ENCODE results near the gene FAM120AOS.

FAM120AOS gene

GRCh38 chr9:93491593-93492232 lies 38.3 kb upstream of the FAM120AOS start:
- DNase-seq (ENCODE audit: low read depth, low spot score) = no peak
- no peak overlapping the region for H3K4me3 ChIP-seq (ENCODE audit: low read depth, low read length)
- TF ChIP-seq, protein P1, sequence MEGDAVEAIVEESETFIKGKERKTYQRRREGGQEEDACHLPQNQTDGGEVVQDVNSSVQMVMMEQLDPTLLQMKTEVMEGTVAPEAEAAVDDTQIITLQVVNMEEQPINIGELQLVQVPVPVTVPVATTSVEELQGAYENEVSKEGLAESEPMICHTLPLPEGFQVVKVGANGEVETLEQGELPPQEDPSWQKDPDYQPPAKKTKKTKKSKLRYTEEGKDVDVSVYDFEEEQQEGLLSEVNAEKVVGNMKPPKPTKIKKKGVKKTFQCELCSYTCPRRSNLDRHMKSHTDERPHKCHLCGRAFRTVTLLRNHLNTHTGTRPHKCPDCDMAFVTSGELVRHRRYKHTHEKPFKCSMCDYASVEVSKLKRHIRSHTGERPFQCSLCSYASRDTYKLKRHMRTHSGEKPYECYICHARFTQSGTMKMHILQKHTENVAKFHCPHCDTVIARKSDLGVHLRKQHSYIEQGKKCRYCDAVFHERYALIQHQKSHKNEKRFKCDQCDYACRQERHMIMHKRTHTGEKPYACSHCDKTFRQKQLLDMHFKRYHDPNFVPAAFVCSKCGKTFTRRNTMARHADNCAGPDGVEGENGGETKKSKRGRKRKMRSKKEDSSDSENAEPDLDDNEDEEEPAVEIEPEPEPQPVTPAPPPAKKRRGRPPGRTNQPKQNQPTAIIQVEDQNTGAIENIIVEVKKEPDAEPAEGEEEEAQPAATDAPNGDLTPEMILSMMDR (IDR thresholded peaks at IDR 0.05; ENCODE audit: low read depth, low read length) = no peak
- in situ Hi-C loops (cut with HindIII; ENCODE audit: low sequenced_read_pairs) = no loop called here

GRCh38 chr9:93488244-93488643 lies 34.9 kb upstream of the FAM120AOS start:
- no peak for DNase-seq (ENCODE audit: low read depth, low spot score)
- in situ Hi-C loops (cut with HindIII; ENCODE audit: low sequenced_read_pairs) = no loop called here

GRCh38 chr9:93486268-93486667 lies 32.9 kb upstream of the FAM120AOS start:
- TF ChIP-seq, protein P1 (IDR thresholded peaks at IDR 0.05; ENCODE audit: low read depth, low read length) = no peak
- in situ Hi-C loops (cut with HindIII; ENCODE audit: low sequenced_read_pairs) = no loop called here
- no peak overlapping the region for H3K4me3 ChIP-seq (ENCODE audit: low read depth, low read length)
- no peak for DNase-seq (ENCODE audit: low read depth, low spot score)

More at GRCh38 chr9:93488244-93488643, 34.9 kb upstream of the FAM120AOS start:
- TF ChIP-seq, protein P1 (IDR thresholded peaks at IDR 0.05; ENCODE audit: low read depth, low read length) = no peak
- no peak overlapping the region for H3K4me3 ChIP-seq (ENCODE audit: low read depth, low read length)

DNA sequence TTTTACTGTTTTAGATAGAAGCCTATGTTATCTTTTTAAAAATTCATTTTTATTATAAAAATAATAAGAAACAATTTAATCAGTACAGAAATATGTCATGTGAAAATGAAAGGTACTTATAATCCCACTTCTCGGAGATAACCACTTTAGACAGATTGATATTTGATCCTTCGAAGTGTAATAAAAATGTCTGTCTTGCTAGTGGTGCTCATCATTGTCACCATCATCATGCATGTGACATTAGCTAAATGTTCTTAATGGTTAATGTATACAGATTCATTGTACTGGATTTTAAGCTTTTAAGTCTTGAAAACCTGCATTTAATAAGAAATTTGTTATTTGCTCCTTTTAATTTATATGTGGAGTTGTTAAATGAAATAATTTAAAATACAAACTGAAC lies 30.1 kb upstream of the FAM120AOS start:
- DNase-seq (ENCODE audit: low read depth, low spot score) = no peak
- in situ Hi-C loops (cut with HindIII; ENCODE audit: low sequenced_read_pairs) = no loop called here

DNA sequence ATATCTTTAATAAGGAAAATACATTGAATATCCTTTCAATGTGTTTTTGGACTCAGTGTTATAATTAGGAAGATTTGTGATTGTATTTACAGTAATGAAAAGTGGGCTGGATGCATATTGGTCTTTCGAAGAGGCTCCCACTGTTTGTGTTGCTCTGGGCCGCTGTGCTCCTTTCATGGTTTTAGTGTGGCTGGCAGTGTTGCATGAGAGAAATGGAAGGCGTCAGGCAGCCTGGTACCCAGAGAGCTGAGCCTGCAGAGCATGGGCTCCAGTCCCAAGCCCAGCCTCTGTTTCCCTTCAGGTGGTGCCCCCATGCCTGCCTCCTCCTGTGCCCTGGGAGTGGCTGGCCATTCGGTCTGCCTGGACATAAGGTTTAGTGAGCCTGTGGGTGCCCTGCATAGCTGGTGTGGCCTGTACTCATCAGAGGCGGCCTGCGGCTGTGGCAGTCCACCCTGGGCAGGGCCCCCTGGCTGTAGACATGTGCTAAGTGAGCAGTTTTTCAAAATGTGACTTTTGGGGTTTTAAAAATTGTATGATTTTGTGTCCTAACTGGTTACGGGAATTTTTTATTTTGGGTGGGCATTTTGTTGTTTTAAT lies 27.4 kb upstream of the FAM120AOS start:
- no peak for DNase-seq (ENCODE audit: low read depth, low spot score)
- TF ChIP-seq, protein P1 (IDR thresholded peaks at IDR 0.05; ENCODE audit: low read depth, low read length) = no peak
- in situ Hi-C loops (cut with HindIII; ENCODE audit: low sequenced_read_pairs) = no loop called here
- no peak overlapping the region for H3K4me3 ChIP-seq (ENCODE audit: low read depth, low read length)

More for the DNA sequence above, 30.1 kb upstream of the FAM120AOS start:
- TF ChIP-seq, protein P1 (IDR thresholded peaks at IDR 0.05; ENCODE audit: low read depth, low read length) = no peak
- no peak overlapping the region for H3K4me3 ChIP-seq (ENCODE audit: low read depth, low read length)

DNA sequence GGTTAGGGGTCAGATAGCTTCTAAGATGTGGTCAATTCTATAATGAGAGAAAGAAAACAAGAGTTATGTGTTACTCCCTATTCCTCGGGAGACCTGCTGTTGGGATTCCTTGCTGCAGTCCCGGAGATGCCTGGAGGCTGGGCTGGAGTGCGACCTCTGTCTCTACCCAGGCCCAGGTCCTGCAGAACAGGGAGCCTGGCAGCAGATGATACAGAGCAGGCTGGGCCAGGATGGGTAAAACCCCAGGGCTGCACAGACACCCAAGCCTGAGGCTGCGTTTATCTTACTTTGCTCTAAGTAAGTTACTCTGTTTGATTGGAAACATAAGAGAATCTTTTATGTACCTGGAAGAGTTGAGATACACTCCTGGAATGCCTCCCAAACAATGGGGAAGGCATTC lies 26.9 kb upstream of the FAM120AOS start:
- no peak overlapping the region for H3K4me3 ChIP-seq (ENCODE audit: low read depth, low read length)
- in situ Hi-C loops (cut with HindIII; ENCODE audit: low sequenced_read_pairs) = no loop called here
- no peak for DNase-seq (ENCODE audit: low read depth, low spot score)
- TF ChIP-seq, protein P1 (IDR thresholded peaks at IDR 0.05; ENCODE audit: low read depth, low read length) = no peak

Data from astrocyte of the spinal cord (primary cell).